Measurements from ENCODE around the gene RPS6KA2. TPM values are rescaled to one million over a fixed set of nuclear protein-coding genes. Genes with fewer than 3 reads are reported as not detected.

The RPS6KA2 gene
- total RNA-seq, 3 donors from 2014 or later (not counting 1 experiment from before 2014, with no cell fraction given) = 2.8 to 4.5 (median 2.9) TPM

DNA sequence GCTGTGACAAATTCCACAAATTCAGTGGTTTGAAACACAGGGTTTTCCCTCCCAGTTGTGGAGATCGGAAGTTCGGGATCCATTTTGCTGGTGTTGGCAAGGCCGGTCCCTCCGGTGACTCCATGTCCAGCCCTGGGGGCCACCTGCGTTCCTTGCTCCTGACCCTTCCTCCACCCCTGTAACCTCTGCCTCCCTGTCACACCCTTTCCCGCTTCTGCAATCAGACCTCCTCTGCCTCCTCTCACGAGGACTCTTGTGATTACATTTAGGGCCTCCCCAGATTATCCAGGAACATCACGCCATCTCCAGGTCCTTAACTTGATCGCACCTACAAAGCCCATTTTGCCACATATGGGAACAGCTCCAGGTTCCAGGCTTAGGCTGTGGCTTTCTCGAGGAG lies 12.5 kb downstream of the RPS6KA2 start:
- no peaks in the 10 kb centered on the region for H3K4me1 Mint-ChIP-seq
- H3K4me1 ChIP-seq (ENCODE audit: control insufficient read depth, insufficient read depth, low read length) = no peaks in the 10 kb centered on the region
- DNase-seq (no peak), ATAC-seq (no peak)
- no peak overlapping the region for H3K27ac Mint-ChIP-seq
- H3K36me3 Mint-ChIP-seq = no peaks in the 10 kb centered on the region
- no peaks in the 10 kb centered on the region for H3K9me3 Mint-ChIP-seq
- intact Hi-C loops (cut with micrococcal nuclease) = no loop called here
- H3K4me3 Mint-ChIP-seq = no peak overlapping the region
- H3K36me3 ChIP-seq (ENCODE audit: control insufficient read depth, insufficient read depth, low read length) = no peaks in the 10 kb centered on the region
- no peaks in the 10 kb centered on the region for H3K27me3 ChIP-seq (ENCODE audit: control insufficient read depth, insufficient read depth, low read length)
- no peak overlapping the region for H3K27ac ChIP-seq (ENCODE audit: low read length)
- WGBS (ENCODE audit: insufficient coverage) = 94% methylated on average over 10 of the region's 10 CpGs
- H3K27me3 Mint-ChIP-seq (ENCODE audit: low read depth in 2 of 2) = peaks cover 0 to 4% of the 10 kb centered on the region in 2 donors
- H3K4me3 ChIP-seq (ENCODE audit: low read length) = no peak overlapping the region
- TF ChIP-seq, protein P1, sequence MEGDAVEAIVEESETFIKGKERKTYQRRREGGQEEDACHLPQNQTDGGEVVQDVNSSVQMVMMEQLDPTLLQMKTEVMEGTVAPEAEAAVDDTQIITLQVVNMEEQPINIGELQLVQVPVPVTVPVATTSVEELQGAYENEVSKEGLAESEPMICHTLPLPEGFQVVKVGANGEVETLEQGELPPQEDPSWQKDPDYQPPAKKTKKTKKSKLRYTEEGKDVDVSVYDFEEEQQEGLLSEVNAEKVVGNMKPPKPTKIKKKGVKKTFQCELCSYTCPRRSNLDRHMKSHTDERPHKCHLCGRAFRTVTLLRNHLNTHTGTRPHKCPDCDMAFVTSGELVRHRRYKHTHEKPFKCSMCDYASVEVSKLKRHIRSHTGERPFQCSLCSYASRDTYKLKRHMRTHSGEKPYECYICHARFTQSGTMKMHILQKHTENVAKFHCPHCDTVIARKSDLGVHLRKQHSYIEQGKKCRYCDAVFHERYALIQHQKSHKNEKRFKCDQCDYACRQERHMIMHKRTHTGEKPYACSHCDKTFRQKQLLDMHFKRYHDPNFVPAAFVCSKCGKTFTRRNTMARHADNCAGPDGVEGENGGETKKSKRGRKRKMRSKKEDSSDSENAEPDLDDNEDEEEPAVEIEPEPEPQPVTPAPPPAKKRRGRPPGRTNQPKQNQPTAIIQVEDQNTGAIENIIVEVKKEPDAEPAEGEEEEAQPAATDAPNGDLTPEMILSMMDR (IDR thresholded peaks at IDR 0.05) = no peak
- H3K9me3 ChIP-seq (ENCODE audit: control insufficient read depth, insufficient read depth, low read length) = no peaks in the 10 kb centered on the region

DNA sequence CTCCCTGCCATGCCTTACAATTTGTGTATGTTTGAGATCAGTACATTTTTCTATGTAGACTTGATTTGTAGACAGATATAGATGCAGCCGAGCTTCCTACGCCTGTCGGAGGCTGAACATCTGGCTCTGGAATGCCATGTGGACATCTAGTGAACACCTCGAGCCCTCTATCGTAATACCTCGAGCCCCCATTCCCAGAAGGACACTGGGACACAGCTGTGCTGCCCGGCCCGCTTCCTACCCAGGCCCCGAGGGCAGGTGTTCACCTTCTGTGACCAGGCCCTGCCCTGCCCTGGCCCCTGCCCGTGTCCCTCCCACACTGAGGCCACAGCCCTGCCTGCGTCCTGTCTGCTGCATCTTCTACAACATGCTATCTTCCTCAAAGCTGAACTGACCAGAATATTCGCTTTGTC lies 12.9 kb downstream of the RPS6KA2 start:
- Mint-ChIP-seq H3K9me3 (no peaks in the 10 kb centered on the region), H3K4me3 (no peak overlapping the region), H3K4me1 (no peaks in the 10 kb centered on the region), H3K27ac (no peak overlapping the region), H3K36me3 (no peaks in the 10 kb centered on the region), H3K27me3 (ENCODE audit: low read depth in 2 of 2) (peaks cover 0 to 4% of the 10 kb centered on the region in 2 donors)
- WGBS (ENCODE audit: insufficient coverage) = 89% methylated on average over 12 of the region's 12 CpGs
- DNase-seq (no peak), ATAC-seq (no peak)
- Histone ChIP-seq H3K27me3 (ENCODE audit: control insufficient read depth, insufficient read depth, low read length) (no peaks in the 10 kb centered on the region), H3K27ac (ENCODE audit: low read length) (no peak overlapping the region), H3K4me1 (ENCODE audit: control insufficient read depth, insufficient read depth, low read length) (no peaks in the 10 kb centered on the region), H3K4me3 (ENCODE audit: low read length) (no peak overlapping the region), H3K9me3 (ENCODE audit: control insufficient read depth, insufficient read depth, low read length) (no peaks in the 10 kb centered on the region), H3K36me3 (ENCODE audit: control insufficient read depth, insufficient read depth, low read length) (no peaks in the 10 kb centered on the region)
- intact Hi-C loops (cut with micrococcal nuclease) = no loop called here
- TF ChIP-seq, protein P1 (IDR thresholded peaks at IDR 0.05) = no peak

DNA sequence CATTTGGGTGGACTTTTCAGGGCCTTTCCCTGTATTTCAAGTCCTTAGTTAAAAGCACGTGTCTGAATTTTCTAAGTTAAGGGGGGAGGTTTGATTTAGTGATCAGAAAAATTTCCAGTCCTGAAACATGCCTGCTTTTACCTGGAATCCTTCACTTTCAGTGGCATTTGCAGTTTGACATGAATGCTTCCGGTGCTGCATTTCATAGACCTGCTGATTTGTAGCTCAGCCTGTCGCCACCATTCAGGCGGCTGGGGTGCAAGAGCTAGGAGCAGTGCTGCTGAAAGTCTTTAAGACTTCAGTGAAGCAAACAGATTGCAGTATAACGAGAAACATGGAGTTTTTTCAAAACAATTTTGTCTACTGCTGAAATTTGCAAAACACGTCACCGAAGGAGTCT lies 14.0 kb downstream of the RPS6KA2 start:
- Mint-ChIP-seq H3K27ac (no peak overlapping the region), H3K4me3 (no peak overlapping the region), H3K27me3 (ENCODE audit: low read depth in 2 of 2) (peaks cover 0 to 4% of the 10 kb centered on the region in 2 donors), H3K9me3 (no peaks in the 10 kb centered on the region), H3K4me1 (no peaks in the 10 kb centered on the region), H3K36me3 (no peaks in the 10 kb centered on the region)
- TF ChIP-seq, protein P1 (IDR thresholded peaks at IDR 0.05) = no peak
- Histone ChIP-seq H3K4me3 (ENCODE audit: low read length) (no peak overlapping the region), H3K27ac (ENCODE audit: low read length) (no peak overlapping the region), H3K27me3 (ENCODE audit: control insufficient read depth, insufficient read depth, low read length) (no peaks in the 10 kb centered on the region), H3K9me3 (ENCODE audit: control insufficient read depth, insufficient read depth, low read length) (no peaks in the 10 kb centered on the region), H3K4me1 (ENCODE audit: control insufficient read depth, insufficient read depth, low read length) (no peaks in the 10 kb centered on the region), H3K36me3 (ENCODE audit: control insufficient read depth, insufficient read depth, low read length) (no peaks in the 10 kb centered on the region)
- intact Hi-C loops (cut with micrococcal nuclease) = no loop called here
- ATAC-seq = no peak
- DNase-seq = no peak
- WGBS (ENCODE audit: insufficient coverage) = 94% methylated on average over 7 of the region's 7 CpGs

DNA sequence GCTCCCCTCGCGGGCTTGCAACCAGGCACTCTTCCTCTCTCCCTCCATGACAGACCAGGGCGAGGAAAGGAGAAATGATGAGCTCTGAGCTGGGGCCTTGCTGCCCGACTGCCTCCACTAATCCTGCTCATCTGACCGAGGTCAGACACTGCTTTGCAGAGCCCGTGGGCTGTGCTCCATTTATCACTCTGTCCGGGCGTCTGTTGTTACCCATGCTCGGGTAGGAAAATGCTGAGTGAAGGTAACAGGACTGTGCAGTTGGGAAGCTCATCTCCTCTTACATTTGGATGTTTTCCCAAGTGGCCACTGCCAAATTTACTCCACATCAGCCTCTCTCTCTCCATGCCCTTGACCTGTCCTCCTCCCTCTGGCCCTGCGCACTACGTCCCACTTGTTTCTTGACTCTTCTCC lies 14.6 kb downstream of the RPS6KA2 start:
- no peaks in the 10 kb centered on the region for H3K4me1 ChIP-seq (ENCODE audit: control insufficient read depth, insufficient read depth, low read length)
- ATAC-seq (no peak), DNase-seq (no peak)
- H3K27ac ChIP-seq (ENCODE audit: low read length) = no peak overlapping the region
- no peaks in the 10 kb centered on the region for H3K27me3 ChIP-seq (ENCODE audit: control insufficient read depth, insufficient read depth, low read length)
- H3K4me3 Mint-ChIP-seq = no peak overlapping the region
- no peaks in the 10 kb centered on the region for H3K9me3 Mint-ChIP-seq
- no peaks in the 10 kb centered on the region for H3K36me3 ChIP-seq (ENCODE audit: control insufficient read depth, insufficient read depth, low read length)
- H3K4me1 Mint-ChIP-seq = no peaks in the 10 kb centered on the region
- intact Hi-C loops (cut with micrococcal nuclease) = no loop called here
- no peaks in the 10 kb centered on the region for H3K9me3 ChIP-seq (ENCODE audit: control insufficient read depth, insufficient read depth, low read length)
- H3K4me3 ChIP-seq (ENCODE audit: low read length) = no peak overlapping the region
- H3K27ac Mint-ChIP-seq = no peak overlapping the region
- H3K36me3 Mint-ChIP-seq = no peaks in the 10 kb centered on the region
- 96% methylated on average over 11 of the region's 11 CpGs for WGBS (ENCODE audit: insufficient coverage)
- peaks cover 0 to 4% of the 10 kb centered on the region in 2 donors for H3K27me3 Mint-ChIP-seq (ENCODE audit: low read depth in 2 of 2)
- TF ChIP-seq, protein P1 (IDR thresholded peaks at IDR 0.05) = no peak

All from natural killer cell (primary cell).